DMS53 treated with DMSO at 0.1 percent for 48 hours (cell line): ENCODE data around the gene LITAFD.
"Not testable (repeated sequence)": the region's sequence is repeated elsewhere in the genome, so short reads cannot be mapped to it uniquely, and the experiment has no call there.

Source experiments
- DNase-seq: peaks from one replicate; lab custom pipeline; 2025; ENCODE audit not compliant: unreplicated experiment; lab: John Stamatoyannopoulos, UW

Gene LITAFD

GRCh38 chr16:8855972-8856371 lies 26.2 kb upstream of the LITAFD start:
- no peak for DNase-seq

GRCh38 chr16:8858994-8859912 lies 22.9 kb upstream of the LITAFD start:
- no peak for DNase-seq

- no peak for DNase-seq
Measured at GRCh38 chr16:8859913-8860881, 22.0 kb upstream of the LITAFD start.

GRCh38 chr16:8861563-8862308 lies 20.4 kb upstream of the LITAFD start:
- DNase-seq = no peak

- DNase-seq = no peak
Measured at GRCh38 chr16:8862309-8863130, 19.6 kb upstream of the LITAFD start.

- DNase-seq = no peak
Measured at GRCh38 chr16:8863594-8864424, 18.3 kb upstream of the LITAFD start.

GRCh38 chr16:8864480-8865110 lies 17.6 kb upstream of the LITAFD start:
- DNase-seq = no peak

GRCh38 chr16:8865145-8865882 lies 16.8 kb upstream of the LITAFD start:
- no peak for DNase-seq

- DNase-seq = no peak
Measured at GRCh38 chr16:8866118-8866883, 15.8 kb upstream of the LITAFD start.

GRCh38 chr16:8866884-8867215 lies 15.3 kb upstream of the LITAFD start:
- DNase-seq = no peak

- DNase-seq = no peak
Measured at GRCh38 chr16:8867216-8867931, 14.8 kb upstream of the LITAFD start.

GRCh38 chr16:8867932-8868415 lies 14.2 kb upstream of the LITAFD start:
- no peak for DNase-seq

- peak; percentile 69 for DNase-seq
Measured at GRCh38 chr16:8868416-8869211, 13.5 kb upstream of the LITAFD start, which contains the start of gene CARHSP1. TSS of gene CARHSP1 (minus strand) at chr16:8869006. CDS start at chr16:8859328, 9,678 bp downstream.

GRCh38 chr16:8869212-8869987 lies 12.8 kb upstream of the LITAFD start:
- no peak for DNase-seq

GRCh38 chr16:8869988-8870241 lies 12.2 kb upstream of the LITAFD start:
- DNase-seq = not testable (repeated sequence)
